HG03066 (cell line): Measurements from ENCODE around the gene JARID2.

Experiments used
- ATAC-seq: cut with Tn5 transposase; IDR thresholded peaks from one replicate; pipeline ENCODE4 v1.9.1; 2021; ENCODE audit warnings: low read depth; ENCODE audit not compliant: unreplicated experiment

The JARID2 gene

DNA sequence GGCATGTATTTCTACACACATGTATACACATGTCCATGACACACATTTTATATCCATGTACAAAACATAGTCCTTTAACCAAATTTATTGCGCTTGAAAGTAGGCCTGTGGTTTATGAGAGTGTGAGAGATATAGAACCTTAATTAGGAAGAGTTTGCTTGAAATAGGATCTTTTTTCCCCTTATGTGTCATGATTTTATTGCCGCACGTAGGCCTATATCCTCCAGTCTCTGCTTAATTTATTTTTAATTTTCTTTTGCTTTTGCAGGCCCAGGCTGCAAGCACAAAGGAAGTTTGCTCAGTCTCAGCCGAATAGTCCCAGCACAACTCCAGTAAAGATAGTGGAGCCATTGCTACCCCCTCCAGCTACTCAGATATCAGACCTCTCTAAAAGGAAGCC is 205.9 kb downstream of the JARID2 start:
- no peak for ATAC-seq

DNA sequence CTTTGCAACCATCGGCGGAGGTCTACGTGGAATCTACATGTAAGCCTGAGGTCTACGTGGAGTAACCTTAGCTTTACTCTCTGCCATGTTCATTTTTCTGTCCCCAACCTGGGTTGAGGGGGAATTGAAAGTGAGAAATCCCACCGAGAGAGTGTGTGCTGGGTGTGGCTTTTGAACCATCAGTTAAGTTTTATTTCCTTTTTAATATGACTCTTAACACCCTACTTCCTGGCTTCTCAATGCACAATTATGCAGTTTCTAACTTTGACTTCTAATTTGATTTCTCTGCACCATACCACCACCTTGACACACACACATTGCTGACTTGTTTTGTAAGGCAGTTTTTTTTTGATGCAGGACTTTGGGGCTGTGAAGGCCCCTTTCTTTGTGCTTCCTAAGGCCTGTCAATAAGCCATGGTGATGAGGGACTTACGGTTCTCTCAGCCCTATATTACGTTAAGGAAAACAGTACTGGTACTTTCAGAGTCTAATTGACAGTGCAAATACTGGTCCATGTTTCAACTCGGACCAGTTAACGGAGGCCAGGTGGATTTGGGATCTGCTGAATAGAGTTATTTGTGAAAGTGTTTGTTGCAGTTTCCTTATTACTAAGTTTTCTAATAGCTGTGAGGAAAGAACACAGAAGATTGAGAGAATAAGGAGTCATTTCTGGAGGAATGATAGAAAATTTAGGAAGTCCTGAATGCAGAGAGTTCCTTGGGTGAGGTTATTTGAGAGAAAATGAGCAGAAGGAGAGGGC is 206.5 kb downstream of the JARID2 start:
- ATAC-seq = no peak

DNA sequence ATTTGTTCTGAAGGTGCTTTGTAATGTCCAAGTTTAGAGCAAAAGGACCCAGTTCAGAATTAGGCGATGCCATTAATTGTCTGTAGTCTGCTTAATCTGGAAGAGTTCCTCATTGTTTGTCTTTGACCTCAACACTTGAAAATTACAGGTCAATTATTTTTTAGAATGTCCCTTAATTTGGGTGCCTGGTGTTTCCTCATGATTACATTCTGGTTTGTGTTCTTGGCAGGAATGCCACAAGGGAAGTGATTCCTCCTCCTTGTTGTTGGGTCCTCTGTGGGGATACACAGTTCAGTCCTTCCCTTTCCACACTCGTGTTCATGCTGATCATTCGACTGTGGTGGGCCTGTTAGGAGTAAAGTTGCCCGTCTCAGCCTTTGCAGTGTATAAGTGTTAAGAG is 207.3 kb downstream of the JARID2 start:
- ATAC-seq = no peak

DNA sequence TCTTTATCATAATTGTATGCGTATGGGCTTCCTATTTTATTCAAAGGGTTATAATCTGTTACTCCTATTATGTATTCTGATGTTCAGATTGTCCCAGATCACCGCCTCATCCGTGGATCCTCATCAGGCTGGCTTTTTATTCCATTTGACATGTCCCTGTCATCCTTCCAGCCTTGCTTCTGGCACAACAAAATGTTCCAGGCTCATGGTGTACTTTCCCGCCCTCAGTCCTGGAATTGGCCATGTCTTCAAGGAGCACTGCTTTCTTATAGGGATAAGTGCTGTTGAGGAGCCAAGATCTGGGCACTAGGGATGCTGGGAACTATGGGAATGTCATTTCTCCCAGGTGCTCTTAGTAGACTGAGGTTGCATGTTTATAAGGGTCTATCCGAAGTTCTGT is 207.8 kb downstream of the JARID2 start:
- ATAC-seq = no peak

DNA sequence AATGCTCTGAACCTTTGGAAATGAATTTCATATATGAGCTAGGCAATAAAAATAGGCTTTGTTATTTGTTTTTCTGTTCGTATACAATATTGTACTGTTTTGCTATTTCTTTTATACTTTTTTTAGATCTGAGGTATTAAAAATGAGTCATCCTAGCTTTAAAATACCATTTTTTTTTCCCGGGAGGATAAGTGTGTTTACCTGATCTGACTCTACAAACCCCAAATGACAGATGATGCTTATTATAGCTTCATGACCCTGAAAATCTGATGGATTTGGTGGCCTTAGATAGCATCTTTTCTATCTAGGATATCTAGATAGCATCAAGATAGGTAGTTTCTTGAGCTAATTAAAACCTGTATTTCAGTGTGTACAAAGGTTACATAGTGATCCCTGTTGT is 210.6 kb downstream of the JARID2 start:
- no peak for ATAC-seq

DNA sequence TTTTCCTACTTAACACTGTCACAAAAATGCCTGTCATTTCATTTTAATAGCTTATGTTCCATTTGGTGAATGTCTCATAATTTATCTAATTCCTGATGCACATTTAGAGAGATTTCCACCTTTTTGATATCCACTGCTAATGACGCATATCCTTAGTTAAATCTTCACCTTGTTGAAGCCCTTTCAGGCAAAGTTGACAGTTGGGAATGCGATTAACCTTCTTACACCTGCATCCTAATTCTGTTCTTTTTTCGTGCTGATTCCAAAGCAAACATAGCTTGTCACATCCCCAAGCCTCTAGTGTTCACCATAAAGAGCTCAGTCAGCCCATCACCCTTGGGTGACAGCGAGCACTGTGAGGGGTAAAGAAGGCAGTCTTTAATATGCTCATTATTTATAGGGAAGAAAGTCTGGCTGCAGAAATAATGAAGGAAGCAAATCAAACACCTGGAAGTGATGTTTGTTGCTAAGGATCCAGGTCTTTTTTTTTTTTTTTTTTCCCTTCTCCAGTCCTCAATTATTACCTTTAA is 211.3 kb downstream of the JARID2 start:
- ATAC-seq = no peak

DNA sequence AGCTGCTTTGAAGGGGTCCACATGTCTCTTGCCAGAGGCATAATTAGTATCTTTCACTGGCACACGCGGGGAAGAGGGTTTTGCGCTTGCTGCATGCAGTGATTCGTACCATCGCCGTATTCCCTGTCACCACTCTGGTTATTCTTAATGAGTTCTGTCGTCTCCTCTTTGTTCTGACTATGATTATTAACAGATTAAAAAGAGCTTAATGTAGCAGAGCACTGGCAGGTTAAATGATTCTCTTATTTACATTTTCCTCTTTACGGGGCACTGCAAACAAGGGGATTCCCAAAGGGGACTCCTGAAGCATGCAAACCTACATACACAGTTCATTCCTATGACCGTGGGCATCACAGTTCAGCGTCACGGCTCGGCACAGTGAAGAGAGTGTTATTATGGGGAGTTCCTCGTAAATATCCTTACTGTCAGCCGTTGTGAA is 212.2 kb downstream of the JARID2 start:
- ATAC-seq = no peak

DNA sequence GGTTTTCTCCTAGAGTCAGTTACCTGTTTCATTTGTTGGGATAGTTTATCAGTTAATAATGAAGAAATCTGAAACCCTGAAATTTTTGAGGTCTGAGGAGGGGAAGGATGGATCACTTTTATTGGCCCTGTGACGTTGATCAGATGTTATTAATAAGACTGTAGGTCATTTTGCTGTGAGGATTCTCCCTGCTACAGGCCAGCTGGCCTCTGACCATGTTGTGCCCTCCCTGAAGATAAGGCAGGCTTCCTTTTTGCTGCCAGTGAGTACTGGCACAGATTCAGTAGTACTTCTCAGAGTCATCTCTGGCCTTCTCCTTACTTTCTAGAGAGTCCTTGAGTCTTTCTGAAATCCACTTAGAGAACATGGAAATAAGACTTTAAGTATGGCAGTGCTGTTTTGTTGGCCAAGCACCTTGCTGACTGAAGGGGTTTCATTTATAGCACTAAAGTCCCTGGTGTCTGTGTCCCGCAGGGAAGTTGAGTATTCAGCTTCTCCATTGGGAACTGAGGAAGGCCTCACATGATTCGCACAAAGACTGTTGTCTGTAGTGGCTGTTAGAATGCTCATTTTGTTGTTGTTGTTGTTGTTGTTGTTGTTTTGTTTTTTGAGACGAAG is 214.3 kb downstream of the JARID2 start:
- no peak for ATAC-seq

DNA sequence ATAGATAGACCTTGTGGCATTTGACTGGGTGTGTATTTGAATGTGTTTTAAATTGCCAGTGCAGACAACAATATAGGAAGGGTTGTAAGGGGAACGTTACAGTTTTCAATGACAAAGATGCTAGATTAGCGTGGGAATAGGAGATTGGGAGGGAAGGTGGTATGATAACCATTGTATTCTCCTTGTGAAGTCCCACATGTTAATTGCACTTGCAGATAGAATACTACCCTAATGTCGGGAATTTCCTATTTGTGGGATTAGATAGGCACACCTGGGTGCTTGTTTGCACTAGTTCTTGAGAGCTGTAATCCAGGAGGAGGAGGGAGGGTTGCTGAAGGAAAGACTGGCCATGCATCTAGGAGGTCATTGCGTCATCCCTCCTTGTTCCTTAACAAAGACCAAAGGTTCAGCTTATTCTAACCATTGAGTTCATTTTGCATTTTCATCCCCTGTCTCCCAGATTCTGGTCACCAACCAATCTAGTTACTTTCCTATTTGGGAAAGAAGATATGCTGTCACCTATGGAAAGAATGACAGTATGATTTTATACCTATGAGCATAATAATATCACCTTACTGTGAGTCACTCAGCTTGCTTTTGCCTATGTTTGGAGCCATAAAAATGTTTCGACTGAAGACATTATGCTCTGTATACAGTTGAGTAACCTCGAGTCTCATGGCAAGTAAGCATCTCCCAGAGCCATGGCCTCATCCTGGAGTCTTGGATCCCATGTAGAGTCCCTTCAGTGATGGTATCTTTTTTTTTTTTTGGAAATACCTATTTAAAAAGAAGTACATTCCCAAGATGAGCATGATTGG is 215.5 kb downstream of the JARID2 start:
- ATAC-seq = no peak

DNA sequence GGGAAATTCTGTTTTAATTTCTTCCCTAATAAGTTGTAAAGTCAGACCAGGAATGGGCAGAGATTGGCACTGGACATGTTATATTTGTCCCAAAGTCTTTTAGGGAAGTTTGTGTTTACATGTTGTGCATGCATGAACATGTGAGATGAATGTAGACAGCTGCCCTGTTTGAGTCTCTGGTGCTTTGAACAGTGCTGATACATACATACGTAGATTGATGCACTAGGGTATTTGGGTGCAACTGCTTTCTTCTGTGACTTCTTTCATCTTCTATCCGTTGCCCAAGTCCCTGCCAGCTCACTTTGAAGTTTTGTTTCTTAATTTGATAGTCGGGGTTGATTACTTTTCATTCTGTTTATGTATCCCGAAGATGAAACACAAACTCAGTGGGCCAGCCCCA is 216.4 kb downstream of the JARID2 start:
- no peak for ATAC-seq

DNA sequence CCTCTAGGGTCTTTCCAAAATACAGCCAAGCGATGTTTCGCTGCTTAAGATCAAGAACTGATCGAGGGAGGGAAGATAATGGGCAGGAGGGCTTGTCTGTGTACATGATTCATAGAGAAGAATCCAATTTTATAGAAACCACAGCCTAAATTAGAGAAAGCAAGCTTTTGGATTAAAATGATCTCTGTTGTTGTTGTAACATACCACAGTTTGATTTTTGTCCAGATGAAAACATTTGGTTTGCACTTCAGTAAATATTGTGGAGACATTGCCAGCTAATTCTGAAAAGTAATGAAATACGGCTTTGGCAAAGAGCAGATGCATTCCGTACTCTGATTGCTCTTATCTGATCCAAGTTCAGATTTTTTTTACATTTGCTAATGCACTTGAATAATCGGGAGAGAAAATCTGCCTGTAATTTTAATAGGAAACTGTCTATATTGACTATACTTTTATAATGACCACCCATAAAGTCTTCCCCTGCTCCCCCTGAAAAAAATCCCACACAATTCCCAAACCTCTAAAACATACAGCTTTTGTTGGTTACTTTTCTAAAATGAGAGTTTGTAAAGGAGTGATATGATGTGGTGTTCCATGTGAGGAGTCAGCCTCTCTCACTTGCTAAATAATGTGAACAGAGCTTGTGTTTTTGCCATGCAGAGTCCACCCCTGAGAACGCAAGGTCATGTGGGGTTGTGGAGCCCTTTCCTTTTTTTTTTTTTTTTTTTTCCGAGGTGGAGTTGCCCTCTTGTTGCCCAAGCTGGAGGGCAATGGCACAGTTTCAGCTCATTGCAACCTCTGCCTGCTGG is 217.1 kb downstream of the JARID2 start:
- ATAC-seq = no peak

DNA sequence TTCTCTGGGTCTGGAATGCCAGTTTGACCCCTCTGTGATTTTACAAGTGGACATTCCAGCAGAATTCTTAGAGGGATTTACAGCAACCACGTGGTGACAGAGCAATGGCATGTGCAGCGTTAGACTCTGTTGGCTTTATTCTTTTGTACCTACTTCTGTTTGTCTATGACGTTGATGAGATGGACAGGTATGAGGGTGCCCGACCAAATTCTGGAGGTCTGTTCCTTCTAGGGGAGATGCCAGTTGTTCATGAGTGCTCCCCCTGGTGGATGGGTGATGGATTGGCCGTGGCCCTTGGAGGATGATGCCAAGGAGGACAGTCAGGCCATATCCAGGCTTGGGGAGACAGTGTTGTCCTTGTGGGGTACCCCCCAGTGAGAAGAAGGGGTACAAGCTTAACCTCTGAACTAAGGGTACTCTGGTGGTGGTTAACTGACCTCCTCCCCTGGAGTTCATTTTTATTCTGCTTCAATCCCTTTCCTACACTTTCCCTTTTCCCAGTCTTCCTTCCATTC is 218.4 kb downstream of the JARID2 start:
- ATAC-seq = no peak

DNA sequence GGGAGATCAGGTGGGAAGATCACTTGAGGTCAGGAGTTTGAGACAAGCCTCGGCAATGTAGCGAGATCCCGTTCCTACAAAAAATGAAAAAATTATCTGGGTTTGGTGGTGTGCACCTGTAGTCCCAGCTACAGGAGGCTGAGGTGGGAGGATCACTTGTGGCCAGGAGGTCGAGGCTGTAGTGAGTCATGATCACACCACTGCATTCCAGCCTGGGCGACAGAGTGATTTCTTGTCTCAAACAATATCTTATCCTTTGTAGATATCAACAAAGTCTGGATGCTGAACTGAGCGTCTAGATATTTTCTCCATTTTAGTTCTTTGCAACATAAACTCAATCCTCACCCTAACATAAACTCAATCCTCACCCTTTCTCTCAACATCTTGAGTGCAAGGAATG is 219.3 kb downstream of the JARID2 start:
- no peak for ATAC-seq

DNA sequence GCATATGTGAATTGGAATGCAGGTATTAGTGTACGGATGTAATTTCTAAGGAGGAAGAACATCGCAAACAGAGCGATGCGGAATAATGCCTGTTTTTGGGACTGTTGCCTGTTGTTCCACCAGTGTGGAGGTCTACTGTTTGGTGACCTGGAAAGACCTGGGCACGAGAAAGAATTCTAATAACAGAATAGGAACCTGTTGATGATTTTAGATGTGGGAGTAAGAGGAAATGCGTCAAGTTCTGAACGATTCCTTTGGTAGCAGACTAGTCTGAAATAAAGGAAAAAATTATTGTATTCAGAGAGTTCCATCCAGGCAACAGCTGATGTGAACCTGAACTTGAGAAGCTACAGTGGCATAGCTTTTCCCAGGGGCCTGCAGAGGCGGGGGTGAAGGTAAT is 224.9 kb downstream of the JARID2 start:
- no peak for ATAC-seq

DNA sequence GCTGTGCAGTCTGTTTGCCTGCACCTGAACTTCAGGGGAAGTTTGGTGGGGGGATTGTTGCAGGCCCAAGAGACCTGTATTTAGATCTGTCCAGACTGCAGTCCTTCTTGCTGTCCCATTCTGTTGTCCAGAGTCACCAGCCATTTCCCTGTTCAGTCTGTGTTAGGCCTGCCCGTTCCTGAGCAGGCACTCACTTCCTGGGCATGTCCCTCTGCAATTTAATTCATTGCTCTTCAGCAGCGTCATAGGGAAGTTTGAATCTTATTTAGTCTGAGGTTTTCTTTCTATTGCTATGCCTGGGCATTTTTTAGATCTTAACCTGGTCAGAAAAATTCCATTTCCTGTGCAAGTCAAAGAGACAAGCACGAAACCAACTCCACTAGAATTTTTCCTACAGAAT is 226.8 kb downstream of the JARID2 start:
- no peak for ATAC-seq

DNA sequence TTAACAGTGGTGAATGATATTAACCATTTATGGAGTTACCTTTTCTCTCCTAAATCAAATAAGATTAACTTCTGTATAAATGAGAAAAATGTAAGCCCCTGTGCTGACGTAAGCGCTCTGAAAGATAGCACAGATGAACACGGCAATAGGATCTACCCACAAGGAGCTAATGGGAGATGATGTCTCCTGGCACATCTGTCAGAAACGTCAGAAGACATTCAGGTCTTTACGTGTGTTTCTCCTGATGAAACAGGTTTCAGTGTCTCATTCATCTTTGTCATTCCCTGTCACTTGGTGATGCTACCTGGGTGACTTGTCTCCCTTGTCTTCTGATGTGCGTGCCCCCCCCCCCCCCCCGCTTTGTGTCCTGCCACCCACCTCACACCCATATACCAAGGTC is 227.3 kb downstream of the JARID2 start:
- no peak for ATAC-seq

DNA sequence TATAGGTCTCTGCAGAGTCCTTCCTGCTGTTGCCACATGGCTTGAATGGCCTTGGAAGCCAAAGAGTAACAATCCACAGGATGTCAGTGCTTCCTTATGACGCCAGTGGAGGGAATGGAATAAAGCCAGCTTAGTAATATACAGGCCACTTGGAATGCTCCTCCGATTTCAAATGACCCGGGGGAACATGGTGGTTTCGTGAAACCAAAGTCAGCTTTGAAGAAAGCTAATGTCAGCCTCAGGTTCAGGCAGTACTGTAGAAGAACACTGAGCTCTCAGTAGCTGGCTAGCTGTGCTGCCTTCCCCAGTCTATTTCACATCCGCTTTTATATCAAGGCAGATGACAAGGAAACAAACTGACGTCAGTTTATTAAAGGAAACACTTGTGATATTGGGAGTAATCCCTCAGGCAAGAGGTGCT is 227.9 kb downstream of the JARID2 start:
- no peak for ATAC-seq

DNA sequence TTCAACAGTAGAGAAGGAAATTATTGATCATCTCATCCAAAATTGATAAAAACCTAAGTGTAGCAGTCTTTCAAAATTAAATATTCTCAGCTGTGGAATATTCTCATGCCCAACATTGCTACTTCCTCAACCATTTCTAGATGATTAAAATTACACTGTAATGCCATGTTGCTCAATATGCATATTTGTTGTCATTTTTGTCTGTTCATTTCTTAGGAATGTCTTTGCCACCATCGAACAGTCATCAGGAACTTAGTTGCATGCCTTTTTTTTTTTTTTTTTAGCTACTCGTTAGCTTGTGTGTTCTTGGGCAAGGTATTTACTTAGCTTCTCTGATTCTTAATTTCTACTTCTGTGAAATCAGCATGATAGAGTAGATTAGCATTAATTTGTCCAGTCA is 228.3 kb downstream of the JARID2 start:
- ATAC-seq = no peak

DNA sequence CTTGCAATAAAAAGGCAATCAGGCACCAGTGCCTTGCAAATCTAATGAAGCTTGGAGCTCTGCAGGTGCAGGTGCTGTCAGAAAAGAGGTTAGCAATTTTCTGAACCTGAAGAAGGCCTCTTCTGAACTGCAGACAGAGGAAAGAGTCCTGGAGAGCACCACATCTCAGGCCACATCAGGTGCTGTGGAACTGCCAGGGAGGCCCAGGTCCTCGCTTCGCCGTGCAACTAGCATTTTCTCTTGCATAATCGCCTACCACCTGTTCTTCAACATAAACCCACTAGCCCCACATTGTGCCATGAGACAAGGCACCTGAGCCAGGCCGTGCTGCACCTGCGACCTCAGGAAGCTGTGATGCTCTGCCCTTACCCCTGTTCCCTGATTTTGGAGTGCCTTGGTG is 229.4 kb downstream of the JARID2 start:
- no peak for ATAC-seq

DNA sequence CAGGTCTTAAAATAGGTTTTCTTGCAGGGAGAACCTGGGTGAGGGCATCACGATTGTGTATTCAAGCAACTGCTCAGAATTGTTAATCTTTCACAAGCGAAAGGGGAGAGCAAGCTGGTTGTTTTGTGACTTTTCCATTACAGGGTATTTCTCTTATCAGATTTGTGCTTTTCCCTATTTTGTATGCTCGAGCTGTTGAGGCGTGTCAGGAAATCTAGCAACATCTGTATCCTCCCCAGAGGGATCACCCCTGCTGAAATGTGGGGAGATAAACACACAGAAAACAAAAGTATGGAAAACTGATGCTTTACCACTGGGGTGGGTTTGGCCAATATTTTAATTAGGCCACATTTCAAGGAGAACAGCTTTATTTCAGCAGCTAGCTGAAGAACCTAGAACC is 230.0 kb downstream of the JARID2 start:
- no peak for ATAC-seq
